ENCODE measurements around the gene NES.

The NES gene

GRCh38 chr1:156682166-156682890 is 5.1 kb upstream of the NES start:
- Histone ChIP-seq H4K20me1 (no peaks in the 10 kb centered on the region), H3K4me1 (peaks cover 52% of the 10 kb centered on the region), H3K4me2 (peak overlapping the region; percentile 88), H3K9ac (no peak overlapping the region), H3K4me3 (no peak overlapping the region; the same call in 1 of the 2 replicates), H3K27me3 (peaks cover 41% of the 10 kb centered on the region), H3K9me3 (no peaks in the 10 kb centered on the region), H3K27ac (no peak overlapping the region; the same call in 1 of the 2 replicates), H3K36me3 (no peaks in the 10 kb centered on the region)
- TF ChIP-seq Cebpa-rat (IDR thresholded peaks at IDR 0.05) = no peak

GRCh38 chr1:156681196-156681960 is 4.2 kb upstream of the NES start:
- peak overlapping the region; percentile 88 for H3K4me2 ChIP-seq
- no peak overlapping the region for H3K27ac ChIP-seq
- H3K36me3 ChIP-seq = no peaks in the 10 kb centered on the region
- peaks cover 50% of the 10 kb centered on the region for H3K27me3 ChIP-seq
- H3K4me3 ChIP-seq = no peak overlapping the region
- no peak overlapping the region for H3K9ac ChIP-seq
- peaks cover 59% of the 10 kb centered on the region for H3K4me1 ChIP-seq
- no peaks in the 10 kb centered on the region for H3K9me3 ChIP-seq
- no peaks in the 10 kb centered on the region for H4K20me1 ChIP-seq
- no peak for TF ChIP-seq Cebpa-rat (IDR thresholded peaks at IDR 0.05)

- Histone ChIP-seq H3K4me1 (peaks cover 72% of the 10 kb centered on the region), H3K27ac (no peak overlapping the region), H3K36me3 (no peaks in the 10 kb centered on the region), H3K9me3 (no peaks in the 10 kb centered on the region), H3K4me2 (no peak overlapping the region), H3K4me3 (no peak overlapping the region), H3K27me3 (peaks cover 64% of the 10 kb centered on the region), H3K9ac (no peak overlapping the region), H4K20me1 (no peaks in the 10 kb centered on the region)
- TF ChIP-seq Cebpa-rat (IDR thresholded peaks at IDR 0.05) = no peak
Measured at GRCh38 chr1:156680056-156680455, 2.8 kb upstream of the NES start.

GRCh38 chr1:156677616-156678596 is 699 bp upstream of the NES start:
- H3K4me2 ChIP-seq = peak overlapping the region; percentile 44
- H3K27ac ChIP-seq = no peak overlapping the region
- no peak overlapping the region for H3K9ac ChIP-seq
- no peaks in the 10 kb centered on the region for H3K36me3 ChIP-seq
- H3K9me3 ChIP-seq = no peaks in the 10 kb centered on the region
- H3K27me3 ChIP-seq = peaks cover 81% of the 10 kb centered on the region
- peaks cover 55% of the 10 kb centered on the region for H3K4me1 ChIP-seq
- no peak for TF ChIP-seq Cebpa-rat (IDR thresholded peaks at IDR 0.05)
- no peak overlapping the region for H3K4me3 ChIP-seq
- H4K20me1 ChIP-seq = no peaks in the 10 kb centered on the region

- Histone ChIP-seq H3K27me3 (peaks cover 80% of the 10 kb centered on the region), H4K20me1 (no peaks in the 10 kb centered on the region), H3K4me2 (peak overlapping the region; percentile 44), H3K4me1 (peaks cover 40% of the 10 kb centered on the region), H3K9me3 (no peaks in the 10 kb centered on the region), H3K36me3 (no peaks in the 10 kb centered on the region), H3K4me3 (no peak overlapping the region; the same call in 1 of the 2 replicates), H3K27ac (no peak overlapping the region), H3K9ac (peak overlapping the region; percentile 50; the same call in 1 of the 2 replicates)
- no peak for TF ChIP-seq Cebpa-rat (IDR thresholded peaks at IDR 0.05)
Measured at GRCh38 chr1:156676114-156676819, 940 bp downstream of the NES start.

GRCh38 chr1:156675210-156676113 is 1.7 kb downstream of the NES start:
- Histone ChIP-seq H3K27me3 (peaks cover 72% of the 10 kb centered on the region), H3K4me3 (no peak overlapping the region), H3K36me3 (no peaks in the 10 kb centered on the region), H4K20me1 (no peaks in the 10 kb centered on the region), H3K27ac (no peak overlapping the region), H3K4me2 (peak overlapping the region; percentile 44), H3K9me3 (no peaks in the 10 kb centered on the region), H3K4me1 (peaks cover 46% of the 10 kb centered on the region), H3K9ac (peak overlapping the region; percentile 50; the same call in 1 of the 2 replicates)
- TF ChIP-seq Cebpa-rat (IDR thresholded peaks at IDR 0.05) = no peak

- peaks cover 53% of the 10 kb centered on the region for H3K27me3 ChIP-seq
- no peaks in the 10 kb centered on the region for H3K9me3 ChIP-seq
- TF ChIP-seq Cebpa-rat (IDR thresholded peaks at IDR 0.05) = no peak
- H3K27ac ChIP-seq = no peak overlapping the region
- H3K4me2 ChIP-seq = no peak overlapping the region
- no peak overlapping the region for H3K4me3 ChIP-seq
- H3K36me3 ChIP-seq = no peaks in the 10 kb centered on the region
- H4K20me1 ChIP-seq = no peaks in the 10 kb centered on the region
- peaks cover 65% of the 10 kb centered on the region for H3K4me1 ChIP-seq
- no peak overlapping the region for H3K9ac ChIP-seq
Measured at GRCh38 chr1:156673387-156674121, 3.7 kb downstream of the NES start.

- Histone ChIP-seq H3K4me1 (peaks cover 67% of the 10 kb centered on the region), H3K36me3 (no peaks in the 10 kb centered on the region), H3K9me3 (no peaks in the 10 kb centered on the region), H3K27me3 (peaks cover 35% of the 10 kb centered on the region), H3K27ac (no peak overlapping the region), H3K4me2 (no peak overlapping the region), H4K20me1 (no peaks in the 10 kb centered on the region), H3K4me3 (no peak overlapping the region), H3K9ac (no peak overlapping the region)
- TF ChIP-seq Cebpa-rat (IDR thresholded peaks at IDR 0.05) = no peak
Measured at GRCh38 chr1:156671804-156672203, 5.4 kb downstream of the NES start.
